ENCODE measurements around the gene CNR2.

Gene CNR2

DNA sequence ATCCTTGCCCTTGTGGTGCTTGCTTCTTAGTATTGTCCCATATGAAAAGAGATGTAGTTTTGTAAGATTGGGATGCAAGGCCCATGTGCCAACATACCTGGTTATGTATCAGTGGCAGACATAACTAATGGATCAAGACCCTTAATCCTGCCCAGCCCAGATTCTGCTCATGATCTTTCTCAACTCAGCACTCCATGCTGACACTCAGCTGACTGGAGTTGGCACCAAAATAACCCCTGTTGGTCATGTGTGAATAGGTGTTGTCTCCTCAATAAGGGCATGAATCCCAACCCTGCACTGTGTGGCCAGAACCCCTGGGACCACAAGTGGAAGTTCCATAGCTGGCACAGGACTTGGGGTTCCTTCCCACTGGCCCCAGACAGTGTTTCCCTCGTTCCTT, 13.9 kb upstream of the CNR2 start:
- DNase-seq (ENCODE audit: low spot score), result no peak
- no peak overlapping the region for H3K27ac ChIP-seq
- H3K4me3 ChIP-seq, result no peak overlapping the region
- TF ChIP-seq, protein P1, sequence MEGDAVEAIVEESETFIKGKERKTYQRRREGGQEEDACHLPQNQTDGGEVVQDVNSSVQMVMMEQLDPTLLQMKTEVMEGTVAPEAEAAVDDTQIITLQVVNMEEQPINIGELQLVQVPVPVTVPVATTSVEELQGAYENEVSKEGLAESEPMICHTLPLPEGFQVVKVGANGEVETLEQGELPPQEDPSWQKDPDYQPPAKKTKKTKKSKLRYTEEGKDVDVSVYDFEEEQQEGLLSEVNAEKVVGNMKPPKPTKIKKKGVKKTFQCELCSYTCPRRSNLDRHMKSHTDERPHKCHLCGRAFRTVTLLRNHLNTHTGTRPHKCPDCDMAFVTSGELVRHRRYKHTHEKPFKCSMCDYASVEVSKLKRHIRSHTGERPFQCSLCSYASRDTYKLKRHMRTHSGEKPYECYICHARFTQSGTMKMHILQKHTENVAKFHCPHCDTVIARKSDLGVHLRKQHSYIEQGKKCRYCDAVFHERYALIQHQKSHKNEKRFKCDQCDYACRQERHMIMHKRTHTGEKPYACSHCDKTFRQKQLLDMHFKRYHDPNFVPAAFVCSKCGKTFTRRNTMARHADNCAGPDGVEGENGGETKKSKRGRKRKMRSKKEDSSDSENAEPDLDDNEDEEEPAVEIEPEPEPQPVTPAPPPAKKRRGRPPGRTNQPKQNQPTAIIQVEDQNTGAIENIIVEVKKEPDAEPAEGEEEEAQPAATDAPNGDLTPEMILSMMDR (IDR thresholded peaks at IDR 0.05), result no peak

DNA sequence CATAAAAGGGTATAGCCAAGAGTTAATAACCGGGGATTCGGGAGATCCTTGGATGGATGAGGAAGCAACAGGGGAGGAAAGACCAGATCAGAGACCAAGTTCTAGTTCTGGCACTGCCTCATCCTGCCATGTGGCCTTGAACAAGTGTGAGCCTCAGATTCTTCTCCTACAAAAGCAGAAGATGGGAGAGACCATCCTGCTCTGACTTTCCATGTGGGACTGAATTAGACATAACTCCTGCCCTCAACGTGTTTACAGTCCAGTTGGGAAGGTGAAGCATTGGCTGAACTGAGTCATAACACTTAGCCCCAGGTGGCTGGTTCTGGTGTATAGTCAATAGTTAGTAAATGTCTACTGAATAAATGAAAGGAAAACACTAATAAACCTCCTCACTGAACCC, 12.1 kb upstream of the CNR2 start:
- TF ChIP-seq, protein P1 (IDR thresholded peaks at IDR 0.05), result no peak
- Histone ChIP-seq H3K4me3 (no peak overlapping the region), H3K27ac (no peak overlapping the region)
- no peak for DNase-seq (ENCODE audit: low spot score)

DNA sequence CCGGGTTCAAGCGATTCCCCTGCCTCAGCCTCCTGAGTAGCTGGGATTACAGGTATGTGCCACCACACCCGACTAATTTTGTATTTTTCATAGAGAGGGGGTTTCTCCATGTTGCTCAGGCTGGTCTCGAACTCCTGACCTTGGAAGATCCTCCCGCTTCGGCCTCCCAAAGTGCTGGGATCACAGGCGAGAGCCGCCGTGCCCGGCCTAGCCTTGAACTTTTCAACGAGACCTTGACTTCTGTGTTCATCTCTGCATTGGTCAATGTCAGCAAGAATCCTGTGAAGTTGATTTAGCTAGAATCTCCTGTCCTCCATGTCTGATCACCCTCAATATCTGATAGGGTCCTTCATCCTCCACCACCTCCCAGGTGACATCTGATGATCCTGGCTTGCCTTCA, 11.4 kb upstream of the CNR2 start:
- TF ChIP-seq, protein P1 (IDR thresholded peaks at IDR 0.05), result no peak
- no peak overlapping the region for H3K4me3 ChIP-seq
- peak overlapping the region; percentile 40 to 80 for H3K27ac ChIP-seq
- DNase-seq (ENCODE audit: low spot score), result no peak

DNA sequence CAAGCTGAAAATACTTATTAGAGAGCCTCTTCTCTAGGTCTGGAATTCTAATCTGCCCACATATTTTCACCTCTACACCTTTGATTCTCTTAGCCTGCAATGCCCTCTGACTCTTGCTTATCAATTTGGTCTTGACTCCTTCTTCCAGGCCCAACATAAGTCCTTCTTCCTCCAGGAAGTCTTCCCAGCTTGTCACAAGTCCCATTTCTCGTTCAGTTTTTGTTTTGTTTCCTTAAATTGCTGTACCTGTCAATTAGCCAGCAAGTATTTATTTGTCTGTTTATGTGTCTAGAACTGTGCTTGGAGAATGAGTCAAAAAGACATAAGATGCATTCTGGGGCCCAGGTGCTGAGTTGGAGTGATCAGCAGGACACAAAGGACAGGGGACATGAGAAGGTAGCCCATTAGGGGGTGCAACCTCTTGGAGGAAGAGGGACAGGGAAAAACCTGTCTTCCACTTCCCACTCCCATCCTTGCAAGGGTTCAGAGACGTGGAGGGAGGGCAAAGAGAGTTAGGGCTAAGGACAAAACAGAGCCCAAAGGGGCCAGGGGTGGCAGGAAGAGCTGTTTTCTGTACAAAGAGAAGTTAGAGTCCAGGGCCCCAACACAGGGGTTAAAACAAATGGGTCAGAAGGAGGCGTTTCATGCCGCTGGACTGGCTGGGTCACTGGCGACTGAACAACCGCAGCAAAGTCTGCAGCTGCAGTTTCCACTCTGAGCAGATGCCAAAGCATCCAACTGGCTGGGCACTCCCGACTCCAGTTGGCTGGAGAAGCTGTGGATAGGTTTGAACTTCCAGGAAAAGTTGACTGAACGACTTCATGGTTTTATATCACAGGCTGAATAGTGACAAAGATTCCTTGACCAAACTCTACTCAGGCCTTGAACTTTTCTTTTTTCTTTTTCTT, 10.7 kb upstream of the CNR2 start:
- no peak for DNase-seq (ENCODE audit: low spot score)
- H3K27ac ChIP-seq, result peak overlapping the region; percentile 40 to 80
- TF ChIP-seq, protein P1 (IDR thresholded peaks at IDR 0.05), result no peak

DNA sequence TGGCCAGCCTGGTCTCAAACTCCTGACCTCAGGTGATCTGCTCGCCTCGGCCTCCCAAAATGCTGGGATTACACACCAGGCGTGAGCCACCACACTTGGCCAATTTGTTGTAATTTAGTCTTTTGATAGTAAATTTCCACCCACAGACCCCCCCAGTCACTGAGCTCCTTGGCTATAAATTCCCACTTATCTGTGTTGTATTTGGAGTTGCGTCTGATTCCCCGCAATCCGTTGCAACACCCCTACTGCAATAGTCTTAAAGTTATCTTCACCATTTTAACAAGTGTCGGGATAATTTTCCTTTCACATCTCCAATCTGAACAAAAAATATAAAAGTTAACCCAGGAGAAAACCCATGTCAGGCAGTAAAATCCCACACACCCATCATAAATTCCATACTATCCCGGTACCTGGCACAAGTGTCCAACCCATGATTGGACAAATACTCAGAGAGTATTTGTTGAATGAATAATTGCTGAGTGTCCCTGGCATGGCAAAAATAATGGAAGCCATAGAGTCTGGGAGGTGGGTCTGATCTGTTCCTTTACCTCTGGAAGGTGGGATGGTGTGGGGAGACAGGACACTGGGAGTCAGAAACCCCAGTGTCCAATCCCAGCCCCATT, 9.3 kb upstream of the CNR2 start:
- no peak for DNase-seq (ENCODE audit: low spot score)
- peak overlapping the region; percentile 48 to 69 for H3K27ac ChIP-seq
- TF ChIP-seq, protein P1 (IDR thresholded peaks at IDR 0.05), result no peak
- no peak overlapping the region for H3K4me3 ChIP-seq

More for the DNA sequence above, 10.7 kb upstream of the CNR2 start:
- H3K4me3 ChIP-seq, result no peak overlapping the region

DNA sequence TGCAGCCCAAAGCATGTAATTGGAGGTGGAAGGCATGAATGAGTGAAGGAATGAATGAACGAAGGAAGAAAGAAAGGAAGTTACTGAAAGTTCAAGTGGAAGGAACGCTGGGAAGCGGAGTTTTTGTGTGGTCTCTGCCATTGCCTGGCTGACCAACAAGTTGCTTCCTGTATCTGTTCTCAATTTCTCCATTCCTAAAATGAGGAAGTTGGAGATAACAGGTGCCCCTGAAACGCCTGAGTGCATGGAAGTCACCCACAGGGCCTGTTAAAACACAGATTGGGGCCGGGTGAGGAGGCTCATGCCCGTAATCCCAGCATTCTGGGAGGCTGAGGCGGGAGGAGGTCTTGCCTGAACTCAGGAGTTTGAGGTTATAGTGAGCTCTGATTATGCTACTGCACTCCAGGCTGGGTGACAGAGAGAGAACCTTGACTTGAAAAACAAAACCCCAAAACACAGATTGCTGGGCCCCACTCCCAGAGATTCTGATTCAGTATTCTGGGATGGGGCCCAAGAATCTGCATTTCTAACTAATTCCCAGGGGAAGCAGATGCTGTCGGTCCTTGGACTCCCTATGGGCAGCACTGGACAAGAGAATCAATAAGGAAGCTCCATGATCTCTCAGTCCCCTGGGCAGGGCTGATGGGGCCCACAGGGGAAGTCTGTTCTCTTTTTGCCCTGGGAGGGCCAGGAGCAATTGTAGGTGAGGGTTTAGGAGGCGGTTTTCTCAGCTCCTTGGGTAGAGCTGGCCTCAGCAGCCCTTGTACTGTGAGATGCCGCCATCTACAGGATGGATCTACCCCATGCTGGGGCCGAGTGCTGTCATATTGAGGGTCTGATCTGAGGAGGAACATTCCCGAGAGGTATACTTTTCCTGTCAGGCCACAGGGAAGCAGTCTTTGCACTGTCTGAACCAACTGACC, 3.3 kb upstream of the CNR2 start:
- H3K27ac ChIP-seq, result no peak overlapping the region
- TF ChIP-seq, protein P1 (IDR thresholded peaks at IDR 0.05), result peak; percentile 54
- DNase-seq (ENCODE audit: low spot score), result no peak
- no peak overlapping the region for H3K4me3 ChIP-seq

All from coronary artery (tissue), 2 donors.